OCI-LY3 (cell line): Measurements from ENCODE around the gene ZNF423.
"Not testable (repeated sequence)": the region's sequence is repeated elsewhere in the genome, so short reads cannot be mapped to it uniquely, and the experiment has no call there.

Experiments used
- H2AFZ ChIP-seq: fragments of 200-600, 300-600 bp; shearing (Covaris generic); 2 replicates; pipeline ENCODE4 v1.6.0; 2014; ENCODE audit warnings: antibody characterized with exemption, low read depth, low read length
- H3K27ac ChIP-seq: fragments of 200-600, 300-600 bp; sonication (generic); 2 replicates; pipeline ENCODE4 v1.5.1; 2014; ENCODE audit warnings: mild to moderate bottlenecking, low read length, moderate library complexity, mixed read lengths
- H3K27me3 ChIP-seq: fragments of 200-600, 300-600 bp; sonication (generic); 2 replicates; pipeline ENCODE4 v1.6.1; 2014; ENCODE audit warnings: low read depth, low read length, mixed read lengths
- H3K36me3 ChIP-seq: fragments of 200-600, 300-600 bp; sonication (generic); replicated peaks from 2 replicates; pipeline ENCODE3; 2014; ENCODE audit warnings: low read depth, low read length, mixed read lengths
- H3K4me1 ChIP-seq: fragments of 300-600, 200-600 bp; sonication (generic); 2 replicates; pipeline ENCODE4 v1.6.1; 2014; ENCODE audit warnings: low read length, mixed read lengths
- H3K4me2 ChIP-seq: fragments of 200-600, 300-600 bp; sonication (generic); 2 replicates; pipeline ENCODE4 v1.6.1; 2014; ENCODE audit warnings: low read length, mixed read lengths
- H3K4me3 ChIP-seq: fragments of 300-600, 200-600 bp; sonication (generic); 2 replicates; pipeline ENCODE4 v1.5.1; 2014; ENCODE audit warnings: antibody characterized with exemption, mild to moderate bottlenecking, low read length, moderate library complexity
- H3K79me2 ChIP-seq: fragments of 300-600, 200-600 bp; shearing (Covaris generic); 2 replicates; pipeline ENCODE4 v1.6.1; 2014; ENCODE audit warnings: mild to moderate bottlenecking, low read length, mixed read lengths
- H3K9ac ChIP-seq: fragments of 300-600, 200-600 bp; shearing (Covaris generic); 2 replicates; pipeline ENCODE4 v1.6.0; 2014; ENCODE audit warnings: mild to moderate bottlenecking, low read length, moderate library complexity
- H3K9me3 ChIP-seq: fragments of 200-600, 300-600 bp; shearing (Covaris generic); 2 replicates; pipeline ENCODE4 v1.6.1; 2014; ENCODE audit warnings: low read length, mixed read lengths; ENCODE audit not compliant: insufficient read depth
- H4K20me1 ChIP-seq: fragments of 200-600, 300-600 bp; sonication (generic); 2 replicates; pipeline ENCODE4 v1.6.1; 2016; ENCODE audit warnings: low read length, mixed read lengths; ENCODE audit not compliant: insufficient read depth
- CTCF ChIP-seq: fragments of 200-600, 300-600 bp; sonication (generic); IDR thresholded peaks from 2 replicates; pipeline ENCODE4 v1.5.1; 2014; ENCODE audit warnings: antibody characterized with exemption, low read length, low read depth
- EZH2phosphoT487 ChIP-seq: fragments of 200-600 bp; shearing (Covaris generic); IDR thresholded peaks from 2 replicates; pipeline ENCODE4 v1.6.1; 2018; ENCODE audit warnings: antibody characterized with exemption, mixed run types, low read depth

The ZNF423 gene

DNA sequence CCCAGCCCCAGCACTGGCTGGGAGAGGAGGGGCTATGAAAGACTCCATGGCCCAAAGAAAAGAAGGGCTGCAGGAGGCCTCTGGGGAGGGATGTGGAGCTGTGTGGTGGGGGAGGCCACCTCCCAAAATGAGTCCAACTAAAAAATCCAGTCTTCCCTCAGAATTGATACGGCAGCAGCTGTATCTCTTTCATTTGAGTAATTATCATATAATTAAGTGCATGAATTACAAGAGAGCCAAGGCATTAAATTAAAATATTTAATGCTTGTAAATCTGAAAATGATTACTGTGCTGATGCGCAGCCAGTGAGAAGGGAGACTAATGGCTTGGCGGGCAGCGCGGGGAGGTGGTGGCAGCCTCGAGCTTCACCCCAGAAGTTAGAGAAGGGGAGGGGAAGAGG lies 289.5 kb downstream of the ZNF423 start:
- H3K79me2 ChIP-seq = no peaks in the 10 kb centered on the region
- 0 out of 2 replicates have a peak, but pooled peaks cover 5% of the 10 kb centered on the region for H3K27me3 ChIP-seq
- H4K20me1 ChIP-seq = no peaks in the 10 kb centered on the region; the same call in 1 of the 2 replicates
- no peaks in the 10 kb centered on the region for H3K4me1 ChIP-seq
- no peak overlapping the region for H2AFZ ChIP-seq
- no peak overlapping the region for H3K4me2 ChIP-seq
- no peak overlapping the region for H3K4me3 ChIP-seq
- H3K27ac ChIP-seq = no peak overlapping the region
- no peaks in the 10 kb centered on the region for H3K9me3 ChIP-seq
- H3K36me3 ChIP-seq = no peaks in the 10 kb centered on the region
- TF ChIP-seq CTCF (no peak), EZH2phosphoT487 (no peak)
- no peak overlapping the region for H3K9ac ChIP-seq

GRCh38 chr16:49564496-49565229 lies 291.2 kb downstream of the ZNF423 start:
- Histone ChIP-seq H3K9me3 (no peaks in the 10 kb centered on the region), H3K4me1 (no peaks in the 10 kb centered on the region), H3K27ac (no peak overlapping the region), H3K4me2 (no peak overlapping the region), H3K36me3 (no peaks in the 10 kb centered on the region), H2AFZ (no peak overlapping the region), H3K79me2 (no peaks in the 10 kb centered on the region), H4K20me1 (no peaks in the 10 kb centered on the region; the same call in 1 of the 2 replicates), H3K9ac (no peak overlapping the region), H3K27me3 (0 out of 2 replicates have a peak, but pooled peaks cover 13% of the 10 kb centered on the region), H3K4me3 (no peak overlapping the region)
- no peak for TF ChIP-seq CTCF

GRCh38 chr16:49563666-49564065 lies 292.2 kb downstream of the ZNF423 start:
- Histone ChIP-seq H3K4me2 (no peak overlapping the region), H3K4me3 (no peak overlapping the region), H3K4me1 (no peaks in the 10 kb centered on the region), H3K79me2 (no peaks in the 10 kb centered on the region), H3K9ac (no peak overlapping the region), H3K27ac (no peak overlapping the region), H3K36me3 (no peaks in the 10 kb centered on the region), H3K27me3 (0 out of 2 replicates have a peak, but pooled peaks cover 14% of the 10 kb centered on the region), H3K9me3 (no peaks in the 10 kb centered on the region), H4K20me1 (no peaks in the 10 kb centered on the region; the same call in 1 of the 2 replicates), H2AFZ (no peak overlapping the region)
- TF ChIP-seq EZH2phosphoT487 (no peak), CTCF (no peak)

- H3K4me1 ChIP-seq, H3K79me2 ChIP-seq, H3K9me3 ChIP-seq, H2AFZ ChIP-seq, H4K20me1 ChIP-seq, H3K4me3 ChIP-seq, H3K36me3 ChIP-seq, H3K9ac ChIP-seq, H3K27ac ChIP-seq, H3K4me2 ChIP-seq: not testable (repeated sequence)
- 0 out of 2 replicates have a peak, but pooled peaks cover 14% of the 10 kb centered on the region for H3K27me3 ChIP-seq
Observed at GRCh38 chr16:49562894-49563293, 293.0 kb downstream of the ZNF423 start.
